Thyroid gland (tissue), 4 donors: ENCODE measurements around the gene FAM124A. TPM values are rescaled to one million over a fixed set of nuclear protein-coding genes. Genes with fewer than 3 reads are reported as not detected.

Experiments used
- DNase-seq, 2 donors: peaks; one replicate each; pipeline ENCODE4 v3.0.0-alpha.2; 2019
- H3K27ac ChIP-seq, 3 donors: fragments of 200-600 bp; sonication (generic); 1 replicate in 2 of 3; 2 replicates in 1 of 3; pipeline ENCODE4 v1.5.1; 2016 to 2019; ENCODE audit warnings: mild to moderate bottlenecking in 1 of 3, moderate library complexity in 1 of 3
- H3K27me3 ChIP-seq: fragments of 200-600 bp; sonication (generic); one replicate; pipeline ENCODE4 v1.5.1; 2019
- H3K36me3 ChIP-seq, 2 donors: fragments of 200-600 bp; sonication (generic); one replicate each; pipeline ENCODE4 v1.5.1; 2016 to 2019
- H3K4me1 ChIP-seq, 2 donors: fragments of 200-600 bp; sonication (generic); one replicate each; pipeline ENCODE4 v1.5.1; 2017 to 2019
- H3K4me3 ChIP-seq, 3 donors: fragments of 200-600 bp; sonication (generic); replicated peaks in 1 of 3; 1 replicate in 2 of 3; 2 replicates in 1 of 3; pipeline ENCODE4 v1.5.1; 2016; ENCODE audit warnings: mild to moderate bottlenecking in 1 of 3
- H3K9me3 ChIP-seq: fragments of 200-600 bp; sonication (generic); one replicate; pipeline ENCODE4 v1.5.1; 2017
- POLR2A ChIP-seq, 2 donors: fragments of 450-650 bp; IDR thresholded peaks; one replicate each; pipeline ENCODE4 v1.6.1; 2017; ENCODE audit warnings: antibody characterized with exemption in 2 of 2, mild to moderate bottlenecking in 2 of 2, moderate library complexity in 1 of 2
- WGBS, 2 donors: methylation state at CpG; one replicate each; pipeline ENCODE4 v1.1.5; 2017; 5-methylcytosine and 5-hydroxymethylcytosine counted together
- intact Hi-C: fragments of 100-400 bp; cut with DNase I; formaldehyde crosslinking; loops from one replicate; pipeline ENCODE4 v1.15.1; 2023
- total RNA-seq, 4 donors: library from RNA; depleted of rRNA; stranded (reverse); fragments of >200 nt; gene quantifications; one replicate each; pipeline ENCODE4 v1.2.3, GENCODE V29; 2016
- TF ChIP-seq, protein P1 (sequence below), 6 experiments: fragments of 200-600 bp in 3 of 6; fragments of 450-650 bp in 3 of 6; sonication (generic) in 3 of 6; IDR thresholded peaks; one replicate each; pipeline ENCODE4 v1.5.1; 2016 to 2019; ENCODE audit warnings: antibody characterized with exemption in 6 of 6, mild to moderate bottlenecking in 2 of 6, inconsistent platforms in 1 of 6, moderate library complexity in 1 of 6

FAM124A gene
- total RNA-seq, 4 donors from 2014 or later, result 9.1 to 11.4 (median 9.4) TPM

- WGBS, 2 donors, result 24 to 33% methylated on average over 9 to 15 of the region's 17 CpGs
Observed at GRCh38 chr13:51246418-51247277, 24.4 kb downstream of the FAM124A start.

GRCh38 chr13:51249255-51249654, 27.1 kb downstream of the FAM124A start:
- no peak for DNase-seq
- no peak for TF ChIP-seq POLR2A (IDR thresholded peaks at IDR 0.05)
- TF ChIP-seq, protein P1, sequence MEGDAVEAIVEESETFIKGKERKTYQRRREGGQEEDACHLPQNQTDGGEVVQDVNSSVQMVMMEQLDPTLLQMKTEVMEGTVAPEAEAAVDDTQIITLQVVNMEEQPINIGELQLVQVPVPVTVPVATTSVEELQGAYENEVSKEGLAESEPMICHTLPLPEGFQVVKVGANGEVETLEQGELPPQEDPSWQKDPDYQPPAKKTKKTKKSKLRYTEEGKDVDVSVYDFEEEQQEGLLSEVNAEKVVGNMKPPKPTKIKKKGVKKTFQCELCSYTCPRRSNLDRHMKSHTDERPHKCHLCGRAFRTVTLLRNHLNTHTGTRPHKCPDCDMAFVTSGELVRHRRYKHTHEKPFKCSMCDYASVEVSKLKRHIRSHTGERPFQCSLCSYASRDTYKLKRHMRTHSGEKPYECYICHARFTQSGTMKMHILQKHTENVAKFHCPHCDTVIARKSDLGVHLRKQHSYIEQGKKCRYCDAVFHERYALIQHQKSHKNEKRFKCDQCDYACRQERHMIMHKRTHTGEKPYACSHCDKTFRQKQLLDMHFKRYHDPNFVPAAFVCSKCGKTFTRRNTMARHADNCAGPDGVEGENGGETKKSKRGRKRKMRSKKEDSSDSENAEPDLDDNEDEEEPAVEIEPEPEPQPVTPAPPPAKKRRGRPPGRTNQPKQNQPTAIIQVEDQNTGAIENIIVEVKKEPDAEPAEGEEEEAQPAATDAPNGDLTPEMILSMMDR (IDR thresholded peaks at IDR 0.05), result no peak
- intact Hi-C loops, result no loop called here
- 92 to 100% methylated on average over 1 of the region's 1 CpG for WGBS, 2 donors
- Histone ChIP-seq H3K4me3 (no peak overlapping the region), H3K27me3 (no peaks in the 10 kb centered on the region), H3K36me3 (peaks cover 0 to 2% of the 10 kb centered on the region in 2 donors), H3K9me3 (no peaks in the 10 kb centered on the region), H3K4me1 (peaks cover 37 to 48% of the 10 kb centered on the region in 2 donors), H3K27ac (no peak overlapping the region)

More at GRCh38 chr13:51246418-51247277, 24.4 kb downstream of the FAM124A start:
- no peak overlapping the region for H3K4me3 ChIP-seq
- H3K36me3 ChIP-seq, result no peaks in the 10 kb centered on the region
- H3K4me1 ChIP-seq, result peaks cover 29 to 47% of the 10 kb centered on the region in 2 donors
- TF ChIP-seq, protein P1 (IDR thresholded peaks at IDR 0.05), result no peak
- peak in 1 of 2 donors; percentile 30 for TF ChIP-seq POLR2A (IDR thresholded peaks at IDR 0.05)
- no peaks in the 10 kb centered on the region for H3K27me3 ChIP-seq
- intact Hi-C loops, result no loop called here
- peak; percentile 96 for DNase-seq
- H3K27ac ChIP-seq, result peak overlapping the region; percentile 76 to 85 (median 85)
- H3K9me3 ChIP-seq, result no peaks in the 10 kb centered on the region

DNA sequence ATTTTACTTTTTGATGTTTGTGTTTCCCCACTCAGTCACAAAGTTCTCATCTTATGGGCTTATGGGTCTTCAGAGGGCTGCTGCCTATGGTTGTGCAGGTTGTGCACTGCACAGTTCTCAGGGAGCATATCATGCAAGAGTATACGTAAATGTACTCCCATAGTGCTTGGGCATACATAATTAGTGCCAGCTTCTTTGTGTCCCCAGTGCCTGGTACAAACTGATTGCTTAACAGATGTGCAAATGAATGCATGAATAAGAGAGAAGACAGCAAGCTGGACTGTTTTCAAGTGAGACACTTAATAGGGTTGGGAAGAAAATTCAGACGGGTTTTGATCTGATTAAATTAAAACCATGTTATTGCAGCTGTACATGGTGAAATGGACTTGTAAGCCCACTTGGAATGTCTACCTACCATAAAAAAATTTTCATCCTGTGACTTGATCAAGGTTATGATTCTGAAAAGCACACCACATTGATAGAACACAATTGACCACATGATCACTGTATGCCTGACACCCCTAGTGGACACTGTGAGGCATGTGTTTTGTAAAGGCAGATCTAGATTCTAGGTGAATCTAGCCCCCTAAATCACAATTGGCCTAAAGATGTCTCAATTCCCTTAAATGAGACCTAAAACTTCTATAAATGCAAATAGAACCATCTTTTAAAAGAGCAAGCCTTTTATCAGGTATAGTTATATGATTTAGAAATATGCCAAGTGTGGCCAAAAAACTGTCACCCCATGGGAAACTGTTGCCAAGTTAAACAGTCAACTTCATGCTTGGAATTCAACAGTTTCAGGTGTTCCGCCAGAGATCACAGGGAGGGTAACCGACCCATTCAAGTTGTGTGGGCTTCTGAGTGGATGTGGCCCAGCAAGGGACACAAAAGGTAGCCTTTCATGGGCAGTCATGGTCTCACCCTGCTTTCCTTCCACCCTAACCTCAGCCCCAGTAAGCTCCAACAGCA, 27.9 kb downstream of the FAM124A start:
- Histone ChIP-seq H3K27ac (peak overlapping the region; percentile 7 to 32 (median 29)), H3K4me1 (peaks cover 31 to 40% of the 10 kb centered on the region in 2 donors), H3K9me3 (no peaks in the 10 kb centered on the region), H3K27me3 (no peaks in the 10 kb centered on the region), H3K4me3 (no peak overlapping the region), H3K36me3 (peaks cover 0 to 2% of the 10 kb centered on the region in 2 donors)
- no peak for DNase-seq
- WGBS, 2 donors, result 57 to 76% methylated on average over 4 of the region's 4 CpGs
- intact Hi-C loops, result no loop called here
- TF ChIP-seq POLR2A (IDR thresholded peaks at IDR 0.05), result no peak
- TF ChIP-seq, protein P1 (IDR thresholded peaks at IDR 0.05), result peak in 4 of 6 experiments; percentile 29 to 54 (median 46)

DNA sequence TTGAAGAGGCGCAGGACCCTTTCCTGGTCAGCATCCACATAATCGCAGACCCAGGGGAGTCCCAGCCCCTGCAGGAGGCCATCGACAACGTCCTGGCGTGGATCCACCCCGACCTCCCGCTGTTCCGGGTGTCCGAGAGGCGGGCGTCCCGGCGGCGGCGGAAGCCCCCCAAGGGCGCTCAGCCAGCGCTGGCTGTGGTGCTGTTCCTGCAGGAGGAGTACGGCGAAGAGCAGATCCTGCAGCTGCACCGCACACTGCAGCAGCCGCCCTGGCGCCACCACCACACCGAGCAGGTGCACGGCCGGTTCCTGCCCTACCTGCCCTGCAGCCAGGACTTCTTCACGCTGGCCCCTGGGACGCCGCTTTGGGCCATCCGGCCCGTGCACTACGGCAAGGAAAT, 29.3 kb downstream of the FAM124A start:
- peaks cover 25 to 32% of the 10 kb centered on the region in 2 donors for H3K4me1 ChIP-seq

More for the DNA sequence above, 29.3 kb downstream of the FAM124A start:
- intact Hi-C loops, result no loop called here
- no peaks in the 10 kb centered on the region for H3K9me3 ChIP-seq
- H3K36me3 ChIP-seq, result peaks cover 0 to 2% of the 10 kb centered on the region in 2 donors
- H3K27me3 ChIP-seq, result no peaks in the 10 kb centered on the region
- TF ChIP-seq, protein P1 (IDR thresholded peaks at IDR 0.05), result no peak
- TF ChIP-seq POLR2A (IDR thresholded peaks at IDR 0.05), result no peak
- H3K27ac ChIP-seq, result no peak overlapping the region
- DNase-seq, result no peak
- 95 to 98% methylated on average over 27 to 31 of the region's 31 CpGs for WGBS, 2 donors
- H3K4me3 ChIP-seq, result no peak overlapping the region
